WERI-Rb-1 (cell line): ENCODE results near the gene PBX1.
A peak's percentile ranks its signal among the peaks of the same experiment; 100 is the strongest.

Experiments used
- DNase-seq: peaks from one replicate; pipeline ENCODE4 v3.0.0-alpha.2; 2020
- H3K27ac ChIP-seq: fragments of 250-450 bp; sonication (Bioruptor Pico); 2 replicates; pipeline ENCODE4 v1.5.1; 2020; ENCODE audit warnings: mild to moderate bottlenecking, moderate library complexity
- H3K27me3 ChIP-seq: fragments of 250-450 bp; sonication (Bioruptor Pico); 2 replicates; pipeline ENCODE4 v1.5.1; 2021; ENCODE audit warnings: mild to moderate bottlenecking, low read depth, moderate library complexity; ENCODE audit not compliant: insufficient read depth, severe bottlenecking
- H3K36me3 ChIP-seq: fragments of 250-450 bp; sonication (Bioruptor Pico); 2 replicates; pipeline ENCODE4 v1.5.1; 2020; ENCODE audit warnings: mild to moderate bottlenecking, moderate library complexity
- H3K4me3 ChIP-seq: 2 replicates; pipeline ENCODE4 v1.5.1; 2011; ENCODE audit warnings: low read depth, mild to moderate bottlenecking, control low read depth, low read length
- H3K9me3 ChIP-seq: fragments of 250-450 bp; sonication (Bioruptor Pico); 2 replicates; pipeline ENCODE4 v1.5.1; 2021; ENCODE audit warnings: mild to moderate bottlenecking, moderate library complexity; ENCODE audit not compliant: severe bottlenecking
- TF ChIP-seq, protein P1 (sequence below): IDR thresholded peaks from 2 replicates; pipeline ENCODE4 v1.5.1; 2011; ENCODE audit warnings: low read depth, mild to moderate bottlenecking, control low read depth, inconsistent platforms, low read length

PBX1 gene

GRCh38 chr1:164745736-164746135 is 186.8 kb downstream of the PBX1 start:
- TF ChIP-seq, protein P1, sequence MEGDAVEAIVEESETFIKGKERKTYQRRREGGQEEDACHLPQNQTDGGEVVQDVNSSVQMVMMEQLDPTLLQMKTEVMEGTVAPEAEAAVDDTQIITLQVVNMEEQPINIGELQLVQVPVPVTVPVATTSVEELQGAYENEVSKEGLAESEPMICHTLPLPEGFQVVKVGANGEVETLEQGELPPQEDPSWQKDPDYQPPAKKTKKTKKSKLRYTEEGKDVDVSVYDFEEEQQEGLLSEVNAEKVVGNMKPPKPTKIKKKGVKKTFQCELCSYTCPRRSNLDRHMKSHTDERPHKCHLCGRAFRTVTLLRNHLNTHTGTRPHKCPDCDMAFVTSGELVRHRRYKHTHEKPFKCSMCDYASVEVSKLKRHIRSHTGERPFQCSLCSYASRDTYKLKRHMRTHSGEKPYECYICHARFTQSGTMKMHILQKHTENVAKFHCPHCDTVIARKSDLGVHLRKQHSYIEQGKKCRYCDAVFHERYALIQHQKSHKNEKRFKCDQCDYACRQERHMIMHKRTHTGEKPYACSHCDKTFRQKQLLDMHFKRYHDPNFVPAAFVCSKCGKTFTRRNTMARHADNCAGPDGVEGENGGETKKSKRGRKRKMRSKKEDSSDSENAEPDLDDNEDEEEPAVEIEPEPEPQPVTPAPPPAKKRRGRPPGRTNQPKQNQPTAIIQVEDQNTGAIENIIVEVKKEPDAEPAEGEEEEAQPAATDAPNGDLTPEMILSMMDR: no peak
- H3K9me3 ChIP-seq: no peaks in the 10 kb centered on the region
- no peaks in the 10 kb centered on the region for H3K36me3 ChIP-seq
- H3K27ac ChIP-seq: no peak overlapping the region
- H3K27me3 ChIP-seq: no peaks in the 10 kb centered on the region
- no peak for DNase-seq
- no peak overlapping the region for H3K4me3 ChIP-seq

DNA sequence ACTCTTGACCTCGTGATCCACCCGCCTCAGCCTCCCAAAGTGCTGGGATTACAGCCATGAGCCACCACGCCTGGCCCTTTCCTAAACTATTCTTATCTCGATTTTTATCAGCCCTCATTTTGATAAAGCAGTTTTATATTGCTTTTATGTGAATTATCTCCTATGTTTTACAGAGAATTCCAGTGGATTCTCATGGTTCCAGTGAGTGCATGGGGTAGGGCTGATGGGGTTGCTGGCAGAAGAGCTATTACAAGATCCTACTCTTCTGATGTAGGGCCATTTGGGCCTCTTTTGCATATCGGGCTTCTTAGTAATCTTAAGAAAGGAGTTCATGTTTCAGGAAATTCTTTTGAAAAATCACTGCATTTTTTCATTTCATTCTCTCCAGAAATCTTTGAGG is 187.6 kb downstream of the PBX1 start:
- Histone ChIP-seq H3K9me3 (no peaks in the 10 kb centered on the region), H3K4me3 (no peak overlapping the region), H3K36me3 (no peaks in the 10 kb centered on the region), H3K27ac (no peak overlapping the region), H3K27me3 (no peaks in the 10 kb centered on the region)
- TF ChIP-seq, protein P1: no peak
- DNase-seq: no peak

GRCh38 chr1:164748253-164748899 is 189.4 kb downstream of the PBX1 start:
- TF ChIP-seq, protein P1: no peak
- H3K27ac ChIP-seq: peak overlapping the region; percentile 6; the same call in 1 of the 2 replicates
- H3K27me3 ChIP-seq: no peaks in the 10 kb centered on the region
- DNase-seq: peak; percentile 64
- no peaks in the 10 kb centered on the region for H3K9me3 ChIP-seq
- no peaks in the 10 kb centered on the region for H3K36me3 ChIP-seq
- no peak overlapping the region for H3K4me3 ChIP-seq

- no peaks in the 10 kb centered on the region for H3K27me3 ChIP-seq
- H3K4me3 ChIP-seq: no peak overlapping the region
- DNase-seq: no peak
- no peaks in the 10 kb centered on the region for H3K36me3 ChIP-seq
- TF ChIP-seq, protein P1: no peak
- no peak overlapping the region for H3K27ac ChIP-seq
- H3K9me3 ChIP-seq: no peaks in the 10 kb centered on the region
These were observed 194.6 kb downstream of the PBX1 start for GRCh38 chr1:164753521-164754077.

- DNase-seq: no peak
- Histone ChIP-seq H3K27me3 (no peaks in the 10 kb centered on the region), H3K4me3 (no peak overlapping the region), H3K27ac (no peak overlapping the region), H3K9me3 (no peaks in the 10 kb centered on the region), H3K36me3 (no peaks in the 10 kb centered on the region)
- TF ChIP-seq, protein P1: no peak
These were observed 195.2 kb downstream of the PBX1 start for GRCh38 chr1:164754088-164754600.
